H1 (cell line): Measurements from ENCODE around the gene LLPH. TPM values are rescaled to one million over a fixed set of nuclear protein-coding genes. Genes with fewer than 3 reads are reported as not detected.

Experiments used
- CTCF ChIA-PET: fragments of 300-600 bp; sonication (Branson Sonifier 250); formaldehyde crosslinking; loops from one replicate; lab custom pipeline; 2021; ENCODE audit not compliant: partially characterized antibody; lab: Charles Lee
- POLR2A ChIA-PET: fragments of 300-600 bp; sonication (Branson Sonifier 250); formaldehyde crosslinking; loops from one replicate; lab custom pipeline; 2021; ENCODE audit warnings: inconsistent platforms; ENCODE audit not compliant: partially characterized antibody; lab: Charles Lee
- DNase-seq, 2 experiments: peaks; one replicate each; pipeline versions ENCODE4 v3.0.0 to v3.0.0-alpha.2; 2010 to 2022; ENCODE audit warnings: low spot score in 2 of 2, low read depth in 1 of 2, mixed read lengths in 1 of 2
- FAIRE-seq: peaks from 2 replicates; lab custom pipeline; 2011; peaks lifted over from hg19 to GRCh38; lab: Jason Lieb, UNC
- H2AFZ ChIP-seq: 2 replicates; pipeline ENCODE4 v1.8.1; 2012; ENCODE audit warnings: low read length, inconsistent platforms
- H2AK5ac ChIP-seq: 2 replicates; pipeline ENCODE4 v1.6.1; 2013; ENCODE audit warnings: low read depth, low read length
- H2BK120ac ChIP-seq: replicated peaks from 2 replicates; pipeline ENCODE3; 2013; ENCODE audit warnings: low read depth, low read length, inconsistent platforms
- H2BK12ac ChIP-seq: 2 replicates; pipeline ENCODE4 v1.6.1; 2013; ENCODE audit warnings: low read depth, low read length
- H2BK15ac ChIP-seq: 2 replicates; pipeline ENCODE4 v1.6.1; 2013; ENCODE audit warnings: low read length
- H2BK20ac ChIP-seq: 2 replicates; pipeline ENCODE4 v1.6.1; 2013; ENCODE audit warnings: low read length
- H2BK5ac ChIP-seq: 2 replicates; pipeline ENCODE4 v1.6.1; 2013; ENCODE audit warnings: low read depth, low read length
- H3K14ac ChIP-seq: 2 replicates; pipeline ENCODE4 v1.6.1; 2013; ENCODE audit warnings: inconsistent platforms; ENCODE audit not compliant: insufficient read length
- H3K18ac ChIP-seq: 2 replicates; pipeline ENCODE4 v1.6.1; 2013; ENCODE audit warnings: low read length; ENCODE audit errors: extremely low read depth
- H3K23ac ChIP-seq: 2 replicates; pipeline ENCODE4 v1.6.1; 2013; ENCODE audit warnings: inconsistent platforms; ENCODE audit not compliant: insufficient read length
- H3K23me2 ChIP-seq: 2 replicates; pipeline ENCODE4 v1.6.1; 2013; ENCODE audit warnings: low read depth, low read length
- H3K27ac ChIP-seq: 2 replicates; pipeline ENCODE4 v1.6.1; 2011; ENCODE audit warnings: low read depth, low read length, inconsistent platforms
- H3K27me3 ChIP-seq, 4 experiments: replicated peaks in 1 of 4; 1 replicate in 1 of 4; 2 replicates in 3 of 4; pipeline versions ENCODE4 v1.6.1 to v1.8.1; 2011 to 2013; ENCODE audit warnings: low read length in 3 of 4, mild to moderate bottlenecking in 3 of 4, inconsistent platforms in 2 of 4, mixed read lengths in 2 of 4, moderate library complexity in 1 of 4; ENCODE audit not compliant: control insufficient read depth in 3 of 4, insufficient read depth in 3 of 4; ENCODE audit errors: extremely low read depth in 1 of 4
- H3K36me3 ChIP-seq, 4 experiments: 2 replicates each; pipeline versions ENCODE4 v1.6.1 to v1.8.1; 2011 to 2013; ENCODE audit warnings: mild to moderate bottlenecking in 4 of 4, low read length in 3 of 4, moderate library complexity in 2 of 4, control low read depth in 1 of 4, inconsistent platforms in 1 of 4; ENCODE audit not compliant: insufficient read depth in 4 of 4, control insufficient read depth in 2 of 4
- H3K4ac ChIP-seq: replicated peaks from 2 replicates; pipeline ENCODE3; 2013; ENCODE audit warnings: low read length, low read depth, mixed read lengths, inconsistent platforms; ENCODE audit not compliant: insufficient read length
- H3K4me1 ChIP-seq, 4 experiments: replicated peaks in 1 of 4; 1 replicate in 1 of 4; 2 replicates in 3 of 4; pipeline versions ENCODE4 v1.6.1 to v1.8.1; 2011 to 2013; ENCODE audit warnings: low read length in 3 of 4, inconsistent platforms in 2 of 4, mixed read lengths in 1 of 4; ENCODE audit not compliant: insufficient read depth in 4 of 4, control insufficient read depth in 3 of 4
- H3K4me2 ChIP-seq, 2 experiments: 2 replicates each; pipeline versions ENCODE4 v1.6.1 to v1.8.1; 2011 to 2013; ENCODE audit warnings: low read depth in 2 of 2, low read length in 2 of 2, control low read depth in 1 of 2, inconsistent platforms in 1 of 2, mild to moderate bottlenecking in 1 of 2; ENCODE audit not compliant: insufficient read depth in 1 of 2
- H3K4me3 ChIP-seq, 4 experiments: fragments of 200-600, 300-600 bp in 1 of 4; sonication (generic), shearing (Covaris generic), sonication (Bioruptor Twin) in 1 of 4; 2 replicates each; pipeline versions ENCODE4 v1.5.1 to v1.8.1; 2011 to 2016; ENCODE audit warnings: low read length in 4 of 4, low read depth in 3 of 4, control low read depth in 2 of 4, inconsistent platforms in 2 of 4, mild to moderate bottlenecking in 2 of 4, mixed read lengths in 1 of 4, moderate library complexity in 1 of 4; ENCODE audit not compliant: insufficient read depth in 2 of 4; ENCODE audit errors: extremely low read depth in 1 of 4
- H3K56ac ChIP-seq: replicated peaks from 2 replicates; pipeline ENCODE3; 2013; ENCODE audit warnings: low read depth, mild to moderate bottlenecking, mixed read lengths, low read length, inconsistent platforms; ENCODE audit not compliant: insufficient read length
- H3K79me1 ChIP-seq: 2 replicates; pipeline ENCODE4 v1.6.1; 2013; ENCODE audit warnings: low read depth, low read length, control low read depth
- H3K79me2 ChIP-seq, 2 experiments: 2 replicates each; pipeline versions ENCODE4 v1.6.1 to v1.8.1; 2012 to 2013; ENCODE audit warnings: low read length in 2 of 2, mild to moderate bottlenecking in 2 of 2, inconsistent platforms in 1 of 2; ENCODE audit not compliant: insufficient read depth in 2 of 2, control insufficient read depth in 1 of 2
- H3K9ac ChIP-seq, 4 experiments: replicated peaks in 1 of 4; 1 replicate in 1 of 4; 2 replicates in 3 of 4; pipeline versions ENCODE4 v1.6.1 to v1.8.1; 2011 to 2013; ENCODE audit warnings: low read depth in 3 of 4, low read length in 3 of 4, control low read depth in 2 of 4, mild to moderate bottlenecking in 2 of 4, moderate library complexity in 2 of 4, inconsistent platforms in 1 of 4; ENCODE audit errors: extremely low read depth in 1 of 4
- H3K9me3 ChIP-seq, 2 experiments: 2 replicates each; pipeline versions ENCODE4 v1.6.1 to v1.8.1; 2012 to 2013; ENCODE audit warnings: mild to moderate bottlenecking in 2 of 2, moderate library complexity in 2 of 2, control low read depth in 1 of 2, inconsistent platforms in 1 of 2, low read depth in 1 of 2, low read length in 1 of 2, mixed read lengths in 1 of 2; ENCODE audit not compliant: insufficient read depth in 2 of 2
- H4K20me1 ChIP-seq, 2 experiments: replicated peaks in 1 of 2; 2 replicates each; pipeline versions ENCODE3 to v1.8.1; 2011 to 2013; ENCODE audit warnings: inconsistent platforms in 2 of 2, low read length in 2 of 2, mild to moderate bottlenecking in 1 of 2; ENCODE audit not compliant: insufficient read depth in 2 of 2, control insufficient read depth in 1 of 2
- H4K5ac ChIP-seq: 2 replicates; pipeline ENCODE4 v1.6.1; 2013; ENCODE audit warnings: low read length, low read depth, mixed read lengths, inconsistent platforms; ENCODE audit not compliant: insufficient read length
- H4K8ac ChIP-seq: 2 replicates; pipeline ENCODE4 v1.8.0; 2013; ENCODE audit warnings: mild to moderate bottlenecking, moderate library complexity, low read length, inconsistent platforms; ENCODE audit not compliant: insufficient read depth; ENCODE audit errors: extremely low read depth
- H4K91ac ChIP-seq: replicated peaks from 2 replicates; pipeline ENCODE3; 2013; ENCODE audit warnings: low read length, mixed read lengths, inconsistent platforms; ENCODE audit not compliant: insufficient read length
- BACH1 ChIP-seq: IDR thresholded peaks from 2 replicates; pipeline ENCODE4 v1.6.1; 2012; ENCODE audit warnings: low read length, improper control_type of control experiment
- BCL11A ChIP-seq, 2 experiments: IDR thresholded peaks; one replicate each; pipeline ENCODE4 v1.6.1; 2011; ENCODE audit warnings: low read depth in 2 of 2, low read length in 2 of 2, mild to moderate bottlenecking in 2 of 2
- CTCF ChIP-seq, 3 experiments: IDR thresholded peaks; 1 replicate in 2 of 3; 2 replicates in 1 of 3; pipeline versions ENCODE4 v1.5.1 to v1.6.1; 2011; ENCODE audit warnings: low read length in 3 of 3, mild to moderate bottlenecking in 3 of 3, inconsistent platforms in 2 of 3, low read depth in 1 of 3, moderate library complexity in 1 of 3; ENCODE audit not compliant: insufficient read depth in 1 of 3; ENCODE audit errors: control extremely low read depth in 1 of 3
- EZH2 ChIP-seq: fragments of 200-600 bp; sonication (generic); IDR thresholded peaks from 2 replicates; pipeline ENCODE4 v1.7.1; 2012; ENCODE audit warnings: low read depth, mild to moderate bottlenecking, moderate library complexity, low read length, inconsistent platforms; ENCODE audit not compliant: severe bottlenecking
- KDM4A ChIP-seq: IDR thresholded peaks from one replicate; pipeline ENCODE4 v1.7.1; 2012; ENCODE audit warnings: low read depth, mild to moderate bottlenecking, moderate library complexity, low read length, inconsistent platforms; ENCODE audit not compliant: severe bottlenecking
- POLR2A ChIP-seq, 2 experiments: IDR thresholded peaks; 1 replicate in 1 of 2; 2 replicates in 1 of 2; pipeline ENCODE4 v1.6.1; 2011; ENCODE audit warnings: low read depth in 2 of 2, low read length in 2 of 2, mild to moderate bottlenecking in 2 of 2; ENCODE audit errors: control extremely low read depth in 1 of 2
- POLR2AphosphoS5 ChIP-seq: IDR thresholded peaks from 2 replicates; pipeline ENCODE4 v1.6.1; 2011; ENCODE audit warnings: low read depth, low read length
- POU5F1 ChIP-seq: IDR thresholded peaks from 2 replicates; pipeline ENCODE4 v1.6.1; 2011; ENCODE audit warnings: low read depth, mild to moderate bottlenecking, low read length, moderate library complexity
- SIX5 ChIP-seq: IDR thresholded peaks from 2 replicates; pipeline ENCODE4 v1.6.1; 2011; ENCODE audit warnings: mild to moderate bottlenecking, low read depth, low read length
- SP1 ChIP-seq: IDR thresholded peaks from 2 replicates; pipeline ENCODE4 v1.6.1; 2011; ENCODE audit warnings: low read depth, low read length
- SRF ChIP-seq: IDR thresholded peaks from 2 replicates; pipeline ENCODE4 v1.6.1; 2011; ENCODE audit warnings: mild to moderate bottlenecking, low read depth, low read length, moderate library complexity
- TAF1 ChIP-seq: IDR thresholded peaks from 2 replicates; pipeline ENCODE4 v1.6.1; 2011; ENCODE audit warnings: mild to moderate bottlenecking, low read depth, low read length
- YY1 ChIP-seq: IDR thresholded peaks from 2 replicates; pipeline ENCODE4 v1.6.1; 2011; ENCODE audit warnings: low read depth, mild to moderate bottlenecking, low read length
- WGBS, 2 experiments: shearing (Covaris generic) in 1 of 2; methylation state at CpG; one replicate each; pipeline versions ENCODE4 v1.1.6 to v1.1.7; 2013 to 2015; ENCODE audit warnings: low lambda C conversion rate in 2 of 2, mixed read lengths in 2 of 2, inconsistent platforms in 1 of 2, low coverage in 1 of 2, missing lambda C conversion rate in 1 of 2; ENCODE audit not compliant: insufficient replicate concordance in 2 of 2, insufficient coverage in 1 of 2, insufficient read length in 1 of 2; ENCODE audit errors: extremely low coverage in 1 of 2, missing lambda C conversion rate in 1 of 2; 5-methylcytosine and 5-hydroxymethylcytosine counted together
- polyA plus RNA-seq, 7 experiments: library from polyadenylated mRNA; depleted of rRNA in 3 of 7; stranded (reverse) in 5 of 7; unstranded in 2 of 7; fragments of >200 nt in 5 of 7; fragments of 200-250 nt in 2 of 7; gene quantifications; 1 replicate in 5 of 7; 2 replicates in 1 of 7; 4 replicates in 1 of 7; pipeline versions ENCODE4 v1.2.1 to v1.2.3, GENCODE V29; 2011 to 2013; ENCODE audit warnings: missing spikeins in 2 of 7, mixed read lengths in 2 of 7
- total RNA-seq: library from RNA; stranded (reverse); fragmentation: NEBNext Ultra II Directional; extraction: Animal tissue kit (Norgen Biotek cat#: 25700); gene quantifications from 2 replicates; pipeline ENCODE4 v1.2.1, GENCODE V29; 2021

Gene LLPH
- total and polyA plus RNA-seq, 2 of the 8 experiments (the other 6 are each of a cell fraction or from before 2014, with no cell fraction given), result 2.3 to 31.3 TPM

- no peaks in the 10 kb centered on the region for H4K20me1 ChIP-seq
- H3K56ac ChIP-seq, result no peak overlapping the region
- H2AK5ac ChIP-seq, result no peak overlapping the region
- H4K91ac ChIP-seq, result no peak overlapping the region
- FAIRE-seq (no peak), DNase-seq (no peak)
- H3K14ac ChIP-seq, result no peak overlapping the region
- H2BK120ac ChIP-seq, result no peak overlapping the region
- no peak overlapping the region for H2BK15ac ChIP-seq
- ChIA-PET POLR2A (interaction anchor here (0.7 to 2.4 kb wide), 11 partner anchors 8 to 345 kb away, joined by 3 to 18 read pairs (median 7); partner anchors contain the start of genes HELB and LLPH), CTCF (interaction anchor here (0.6 to 2.1 kb wide), 8 partner anchors 9 to 1367 kb away, joined by 3 to 9 read pairs (median 5); partner anchors contain the start of gene IRAK3)
- H3K27ac ChIP-seq, result no peak overlapping the region
- no peak overlapping the region for H2BK5ac ChIP-seq
- peak overlapping the region in 1 of 2 experiments; percentile 74; a peak in 2 of 4 replicates for H3K4me2 ChIP-seq
- H3K4me1 ChIP-seq, result no peaks in the 10 kb centered on the region; a peak in 1 of 7 replicates
- H3K79me2 ChIP-seq, result peaks cover 0 to 5% of the 10 kb centered on the region in 2 experiments; a peak in 1 of 4 replicates
- no peak overlapping the region for H2BK12ac ChIP-seq
- peaks cover 7% of the 10 kb centered on the region for H3K23me2 ChIP-seq
- H3K4me3 ChIP-seq, result peak overlapping the region in 1 of 4 experiments; percentile 63; a peak in 2 of 8 replicates
- H4K5ac ChIP-seq, result no peak overlapping the region
- no peak overlapping the region for H4K8ac ChIP-seq
- H3K9me3 ChIP-seq, result no peaks in the 10 kb centered on the region; a peak in 2 of 4 replicates
- no peak overlapping the region for H3K4ac ChIP-seq
- no peak overlapping the region for H3K18ac ChIP-seq
- H3K23ac ChIP-seq, result no peak overlapping the region
- no peak overlapping the region for H2BK20ac ChIP-seq
- no peak overlapping the region for H3K9ac ChIP-seq
- H3K27me3 ChIP-seq, result no peaks in the 10 kb centered on the region
- H2AFZ ChIP-seq, result no peak overlapping the region
- 0 out of 8 replicates have a peak, but pooled peaks cover 0 to 3% (median 0%) of the 10 kb centered on the region in 4 experiments for H3K36me3 ChIP-seq
- WGBS, 2 experiments, result 89% methylated on average over 8 of the region's 8 CpGs; no CpG with 5 or more reads in 1 of the 2 experiments
- no peaks in the 10 kb centered on the region for H3K79me1 ChIP-seq
- TF ChIP-seq CTCF (IDR thresholded peaks at IDR 0.05; ENCODE audit: control extremely low read depth in 1 of 3, insufficient read depth in 1 of 3, low read depth in 1 of 3, low read length in 3 of 3), result no peak
- no peak for TF ChIP-seq SRF
- TF ChIP-seq SP1, result no peak
- no peak for TF ChIP-seq POLR2A (IDR thresholded peaks at IDR 0.05; ENCODE audit: control extremely low read depth in 1 of 2, low read depth in 2 of 2, low read length in 2 of 2)
- TF ChIP-seq POU5F1, result no peak
- no peak for TF ChIP-seq YY1
- no peak for TF ChIP-seq KDM4A
- no peak for TF ChIP-seq BCL11A (IDR thresholded peaks at IDR 0.05; ENCODE audit: low read depth in 2 of 2, low read length in 2 of 2)
- no peak for TF ChIP-seq TAF1
- no peak for TF ChIP-seq POLR2AphosphoS5
- TF ChIP-seq BACH1, result no peak
- TF ChIP-seq EZH2, result no peak
- TF ChIP-seq SIX5, result no peak
Measured at GRCh38 chr12:66168410-66168809, 37.9 kb upstream of the LLPH start.
